Brain microvascular endothelial cell (primary cell): ENCODE data around the gene VPS13C.

Experiments used
- DNase-seq: peaks from one replicate; pipeline ENCODE4 v3.0.0-alpha.2; 2020
- H3K27ac ChIP-seq: fragments of 250-450 bp; sonication (Bioruptor Pico); 2 replicates; pipeline ENCODE4 v1.5.1; 2020; ENCODE audit warnings: mild to moderate bottlenecking, moderate library complexity
- H3K27me3 ChIP-seq: fragments of 250-450 bp; sonication (Bioruptor Pico); replicated peaks from 2 replicates; pipeline ENCODE4 v1.5.1; 2020; ENCODE audit warnings: mild to moderate bottlenecking
- H3K36me3 ChIP-seq: fragments of 250-450 bp; sonication (Bioruptor Pico); replicated peaks from 2 replicates; pipeline ENCODE4 v1.5.1; 2020; ENCODE audit warnings: mild to moderate bottlenecking
- H3K4me3 ChIP-seq: 2 replicates; pipeline ENCODE4 v1.5.1; 2011; ENCODE audit warnings: low read depth, mild to moderate bottlenecking, control low read depth, low read length, moderate library complexity
- CTCF ChIP-seq: IDR thresholded peaks from 2 replicates; pipeline ENCODE4 v1.5.1; 2011; ENCODE audit warnings: low read depth, mild to moderate bottlenecking, moderate library complexity, low read length, control low read depth, inconsistent platforms; ENCODE audit errors: missing control alignments
- in situ Hi-C: cut with HindIII; loops from 2 replicates; pipeline ENCODE4 v1.10.0; 2017; ENCODE audit warnings: low sequenced_read_pairs, low pct_ligation_motif_present

VPS13C gene

GRCh38 chr15:62060896-62061280 is 641 bp upstream of the VPS13C start:
- H3K36me3 ChIP-seq, result no peaks in the 10 kb centered on the region
- in situ Hi-C loops, result no loop called here
- no peak for TF ChIP-seq CTCF
- no peak for DNase-seq
- H3K27me3 ChIP-seq, result no peaks in the 10 kb centered on the region
- peak overlapping the region; percentile 90 for H3K4me3 ChIP-seq
- H3K27ac ChIP-seq, result no peak overlapping the region

GRCh38 chr15:62059816-62060112 is 483 bp downstream of the VPS13C start:
- Histone ChIP-seq H3K36me3 (no peaks in the 10 kb centered on the region), H3K27ac (peak overlapping the region; percentile 68), H3K4me3 (peak overlapping the region; percentile 90), H3K27me3 (no peaks in the 10 kb centered on the region)
- TF ChIP-seq CTCF, result no peak
- in situ Hi-C loops, result no loop called here
- DNase-seq, result peak; percentile 48

- H3K36me3 ChIP-seq, result no peaks in the 10 kb centered on the region
- peak overlapping the region; percentile 68 for H3K27ac ChIP-seq
- H3K27me3 ChIP-seq, result no peaks in the 10 kb centered on the region
- no peak for DNase-seq
- H3K4me3 ChIP-seq, result peak overlapping the region; percentile 90
- peak; percentile 41 for TF ChIP-seq CTCF
- in situ Hi-C loops, result no loop called here
Observed at GRCh38 chr15:62059108-62059815, 985 bp downstream of the VPS13C start.

GRCh38 chr15:62058327-62059028 is 1.8 kb downstream of the VPS13C start:
- Histone ChIP-seq H3K27me3 (no peaks in the 10 kb centered on the region), H3K27ac (no peak overlapping the region), H3K4me3 (no peak overlapping the region), H3K36me3 (no peaks in the 10 kb centered on the region)
- in situ Hi-C loops, result no loop called here
- TF ChIP-seq CTCF, result no peak
- DNase-seq, result no peak

GRCh38 chr15:62057341-62057980 is 2.8 kb downstream of the VPS13C start:
- in situ Hi-C loops, result no loop called here
- TF ChIP-seq CTCF, result no peak

More at GRCh38 chr15:62057341-62057980, 2.8 kb downstream of the VPS13C start:
- no peak overlapping the region for H3K27ac ChIP-seq
- H3K27me3 ChIP-seq, result no peaks in the 10 kb centered on the region
- no peak for DNase-seq
- H3K4me3 ChIP-seq, result no peak overlapping the region
- H3K36me3 ChIP-seq, result no peaks in the 10 kb centered on the region
